Esophagus squamous epithelium (tissue), 4 donors: ENCODE results near the gene UCHL3.

Source experiments
- POLR2A ChIP-seq, 4 donors: fragments of 450-650 bp; IDR thresholded peaks; one replicate each; pipeline ENCODE4 v1.6.1; 2017; ENCODE audit warnings: antibody characterized with exemption in 4 of 4, mild to moderate bottlenecking in 4 of 4, moderate library complexity in 3 of 4
- TF ChIP-seq, protein P1 (sequence below), 6 experiments: fragments of 450-650 bp in 4 of 6; fragments of 200-600 bp in 2 of 6; sonication (generic) in 2 of 6; IDR thresholded peaks; one replicate each; pipeline ENCODE4 v1.5.1; 2016 to 2019; ENCODE audit warnings: antibody characterized with exemption in 6 of 6, mild to moderate bottlenecking in 4 of 6, moderate library complexity in 4 of 6

DNA sequence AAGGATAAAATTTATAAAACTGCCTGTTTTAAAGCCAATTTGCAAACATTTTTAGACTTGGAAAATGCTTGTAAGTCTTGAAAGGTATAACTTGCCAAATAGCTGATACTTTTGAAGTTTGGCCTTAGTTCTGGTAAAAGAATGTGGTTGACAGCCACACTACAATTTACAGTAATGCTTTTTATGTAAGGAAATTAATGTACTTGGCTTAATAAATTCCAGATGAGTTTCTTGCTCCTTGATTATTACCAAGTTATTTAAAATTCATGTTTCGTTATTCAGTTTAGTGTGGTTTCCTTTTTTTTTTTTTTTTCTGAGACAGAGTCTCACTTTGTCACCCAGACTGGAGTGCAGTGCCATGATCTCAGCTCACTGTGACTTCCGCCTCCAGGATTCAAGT lies 101.4 kb downstream of the UCHL3 start:
- TF ChIP-seq, protein P1, sequence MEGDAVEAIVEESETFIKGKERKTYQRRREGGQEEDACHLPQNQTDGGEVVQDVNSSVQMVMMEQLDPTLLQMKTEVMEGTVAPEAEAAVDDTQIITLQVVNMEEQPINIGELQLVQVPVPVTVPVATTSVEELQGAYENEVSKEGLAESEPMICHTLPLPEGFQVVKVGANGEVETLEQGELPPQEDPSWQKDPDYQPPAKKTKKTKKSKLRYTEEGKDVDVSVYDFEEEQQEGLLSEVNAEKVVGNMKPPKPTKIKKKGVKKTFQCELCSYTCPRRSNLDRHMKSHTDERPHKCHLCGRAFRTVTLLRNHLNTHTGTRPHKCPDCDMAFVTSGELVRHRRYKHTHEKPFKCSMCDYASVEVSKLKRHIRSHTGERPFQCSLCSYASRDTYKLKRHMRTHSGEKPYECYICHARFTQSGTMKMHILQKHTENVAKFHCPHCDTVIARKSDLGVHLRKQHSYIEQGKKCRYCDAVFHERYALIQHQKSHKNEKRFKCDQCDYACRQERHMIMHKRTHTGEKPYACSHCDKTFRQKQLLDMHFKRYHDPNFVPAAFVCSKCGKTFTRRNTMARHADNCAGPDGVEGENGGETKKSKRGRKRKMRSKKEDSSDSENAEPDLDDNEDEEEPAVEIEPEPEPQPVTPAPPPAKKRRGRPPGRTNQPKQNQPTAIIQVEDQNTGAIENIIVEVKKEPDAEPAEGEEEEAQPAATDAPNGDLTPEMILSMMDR (IDR thresholded peaks at IDR 0.05), result no peak
- TF ChIP-seq POLR2A (IDR thresholded peaks at IDR 0.05), result no peak
